ENCODE measurements around the gene NTN3.
A peak's percentile ranks its signal among the peaks of the same experiment; 100 is the strongest.
"Not testable (repeated sequence)": the region's sequence is repeated elsewhere in the genome, so short reads cannot be mapped to it uniquely, and the experiment has no call there.

NTN3 gene

DNA sequence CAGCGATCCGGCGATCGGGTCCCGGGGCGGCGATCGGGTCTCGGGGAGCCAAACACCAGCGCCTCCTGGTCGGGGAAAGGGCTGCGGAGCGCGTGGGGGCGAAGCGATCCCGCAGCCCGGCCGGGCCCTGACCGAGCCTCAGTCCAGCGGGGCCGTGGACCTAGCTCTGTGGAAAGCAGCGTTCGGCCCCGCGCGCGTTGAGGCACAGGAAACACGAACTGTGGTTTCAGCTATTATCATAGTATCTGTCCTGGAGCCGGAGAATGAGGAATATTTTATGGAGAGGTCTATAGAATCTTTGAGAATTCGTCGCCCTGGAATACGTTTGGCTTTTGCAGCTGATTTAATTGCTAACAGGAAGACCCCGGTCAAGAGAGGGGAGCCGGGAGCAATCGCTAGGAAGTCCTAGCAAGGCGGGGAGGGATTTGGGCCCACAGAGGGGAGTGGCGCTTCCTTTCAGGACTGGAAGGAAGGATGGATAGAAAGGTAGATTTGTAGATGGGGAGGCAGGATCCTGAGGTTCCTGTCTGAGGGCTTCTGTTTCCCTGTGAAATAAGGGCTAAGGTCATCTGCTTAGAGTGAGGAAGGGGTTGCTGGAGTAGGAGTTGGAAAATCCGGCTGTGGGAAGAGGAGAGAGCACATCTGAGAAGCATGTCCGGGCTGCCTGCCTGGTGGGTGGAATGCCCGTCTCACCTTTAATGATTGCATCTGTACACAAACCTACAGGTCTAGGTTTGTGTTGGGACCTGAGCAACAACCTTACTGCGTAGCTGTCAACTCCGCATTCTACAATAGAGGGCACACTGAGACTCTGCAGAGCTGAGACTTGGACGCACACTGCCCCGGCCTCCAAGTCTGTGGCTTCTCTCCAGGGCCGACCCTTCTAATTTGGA is 41.1 kb upstream of the NTN3 start:
- ATAC-seq (replicated peaks; ENCODE audit: extremely low read depth, poor library complexity, severe bottlenecking) = peak; percentile 3
- DNase-seq (ENCODE audit: low spot score in 2 of 2) = no peak
- H3K27ac Mint-ChIP-seq (ENCODE audit: low read depth) = peak overlapping the region; percentile 44

DNA sequence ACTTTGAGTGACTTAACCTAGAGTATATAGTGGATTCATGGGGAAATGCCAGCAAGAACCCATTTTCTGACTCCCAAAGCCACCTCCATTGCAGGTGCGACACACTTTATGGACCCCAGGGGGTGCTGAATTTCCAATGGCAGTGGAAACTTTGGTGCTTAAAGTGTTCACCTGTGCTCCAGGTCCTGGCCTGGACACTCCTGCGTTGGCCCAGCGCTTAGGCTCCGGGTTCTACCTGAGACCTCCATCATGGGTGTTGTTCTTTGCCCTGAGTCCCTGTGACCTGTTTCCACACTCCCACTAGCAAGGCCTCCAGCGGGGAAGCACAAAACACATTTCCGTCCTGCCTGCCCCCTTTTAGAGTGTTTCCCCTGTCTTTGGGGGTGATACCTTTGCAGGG is 38.8 kb upstream of the NTN3 start:
- Mint-ChIP-seq H3K27ac (ENCODE audit: low read depth) (no peak overlapping the region), H3K27me3 (no peaks in the 10 kb centered on the region), H3K4me3 (no peak overlapping the region), H3K9me3 (no peaks in the 10 kb centered on the region), H3K36me3 (ENCODE audit: insufficient read depth) (peaks cover 15% of the 10 kb centered on the region), H3K4me1 (peaks cover 22% of the 10 kb centered on the region)
- no peak for ATAC-seq (replicated peaks; ENCODE audit: extremely low read depth, poor library complexity, severe bottlenecking)
- no peak for DNase-seq (ENCODE audit: low spot score in 2 of 2)

More for the DNA sequence above, 41.1 kb upstream of the NTN3 start:
- peaks cover 14% of the 10 kb centered on the region for H3K36me3 Mint-ChIP-seq (ENCODE audit: insufficient read depth)
- H3K4me1 Mint-ChIP-seq = peaks cover 22% of the 10 kb centered on the region
- H3K4me3 Mint-ChIP-seq = peak overlapping the region; percentile 87
- no peaks in the 10 kb centered on the region for H3K9me3 Mint-ChIP-seq
- H3K27me3 Mint-ChIP-seq = no peaks in the 10 kb centered on the region

DNA sequence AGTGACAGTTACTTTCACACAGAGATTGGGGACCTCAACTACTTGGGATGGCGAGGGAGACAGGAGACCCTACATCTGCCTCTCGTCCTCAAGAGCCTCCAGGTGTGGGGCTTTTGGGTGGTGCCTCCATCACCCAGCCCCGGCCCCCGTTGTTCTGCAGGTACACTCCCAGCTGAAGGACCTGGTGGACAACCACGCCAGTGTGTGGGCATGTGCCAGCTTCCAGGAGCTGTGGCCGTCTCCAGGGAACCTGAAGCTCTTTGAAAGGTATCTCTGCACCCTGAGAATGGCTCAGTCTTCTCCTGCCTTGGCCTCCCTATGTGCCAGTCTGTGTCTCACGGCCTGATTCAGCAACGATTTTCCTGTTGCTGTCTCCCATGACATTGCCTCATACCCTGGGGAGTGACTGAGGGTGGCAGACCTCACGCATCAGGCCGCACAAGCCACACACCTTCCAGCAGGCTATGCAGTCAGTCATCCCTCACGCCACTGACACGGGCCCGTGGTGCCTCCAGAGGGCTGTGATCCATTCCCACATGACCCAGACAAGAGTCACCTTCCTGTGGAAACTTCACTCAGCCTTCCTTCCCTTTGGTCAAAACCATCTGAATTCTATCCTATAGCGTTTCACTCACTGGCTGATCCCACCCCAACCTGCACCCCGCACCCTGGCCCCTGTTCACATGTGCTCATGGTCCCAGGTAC is 38.1 kb upstream of the NTN3 start:
- H3K9me3 Mint-ChIP-seq = no peaks in the 10 kb centered on the region
- H3K4me1 Mint-ChIP-seq = peaks cover 16% of the 10 kb centered on the region
- no peaks in the 10 kb centered on the region for H3K27me3 Mint-ChIP-seq
- H3K4me3 Mint-ChIP-seq = no peak overlapping the region
- peaks cover 19% of the 10 kb centered on the region for H3K36me3 Mint-ChIP-seq (ENCODE audit: insufficient read depth)
- DNase-seq (ENCODE audit: low spot score in 2 of 2) (no peak), ATAC-seq (replicated peaks; ENCODE audit: extremely low read depth, poor library complexity, severe bottlenecking) (no peak)
- no peak overlapping the region for H3K27ac Mint-ChIP-seq (ENCODE audit: low read depth)

DNA sequence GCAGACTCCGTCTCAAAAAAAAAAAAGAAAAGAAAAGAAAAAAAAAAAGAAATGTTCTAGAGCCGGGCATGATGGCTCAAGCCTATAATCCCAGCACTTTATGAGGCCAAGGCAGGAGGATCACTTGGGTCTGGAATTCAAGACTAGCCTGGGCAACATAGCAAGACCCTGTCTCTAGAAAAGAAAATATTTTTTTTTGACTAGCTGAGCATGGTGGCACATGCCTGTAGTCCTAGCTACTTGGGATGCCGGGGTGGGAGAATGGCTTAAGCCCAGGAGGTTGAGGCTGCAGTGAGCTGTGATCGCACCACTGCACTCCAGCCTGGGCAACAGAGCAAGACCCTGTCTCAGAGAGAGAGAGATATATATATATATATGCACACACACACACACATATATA is 35.9 kb upstream of the NTN3 start:
- H3K27ac Mint-ChIP-seq (ENCODE audit: low read depth) = not testable (repeated sequence)

DNA sequence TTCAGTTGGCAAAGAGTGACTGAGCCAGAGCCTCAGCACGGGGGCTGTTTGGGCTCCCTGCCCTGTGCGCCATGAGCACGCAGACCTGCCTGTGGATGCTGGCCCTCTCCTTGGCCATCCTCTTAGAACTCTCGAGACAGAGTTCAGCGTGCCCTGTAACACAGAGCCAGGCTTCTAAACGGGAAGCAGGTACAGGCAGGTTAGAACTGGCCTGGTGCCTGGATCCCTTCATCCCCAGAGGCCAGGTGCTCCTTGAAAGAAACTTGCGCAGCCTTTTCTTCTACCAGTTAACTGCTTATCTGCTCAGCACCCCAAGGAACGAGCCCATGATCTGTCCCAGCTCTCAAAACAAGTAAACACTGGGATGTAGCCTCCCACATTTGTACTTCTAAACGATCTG is 35.0 kb upstream of the NTN3 start:
- H3K36me3 Mint-ChIP-seq (ENCODE audit: insufficient read depth) = peaks cover 19% of the 10 kb centered on the region
- H3K27ac Mint-ChIP-seq (ENCODE audit: low read depth) = no peak overlapping the region
- ATAC-seq (replicated peaks; ENCODE audit: extremely low read depth, poor library complexity, severe bottlenecking) = no peak
- no peaks in the 10 kb centered on the region for H3K9me3 Mint-ChIP-seq
- no peak for DNase-seq (ENCODE audit: low spot score in 2 of 2)
- no peaks in the 10 kb centered on the region for H3K4me1 Mint-ChIP-seq
- H3K27me3 Mint-ChIP-seq = no peaks in the 10 kb centered on the region
- H3K4me3 Mint-ChIP-seq = no peak overlapping the region

More for the DNA sequence above, 35.9 kb upstream of the NTN3 start:
- not testable (repeated sequence) for H3K4me1 Mint-ChIP-seq; ATAC-seq (replicated peaks; ENCODE audit: extremely low read depth, poor library complexity, severe bottlenecking); H3K27me3 Mint-ChIP-seq; H3K9me3 Mint-ChIP-seq; H3K4me3 Mint-ChIP-seq; DNase-seq (ENCODE audit: low spot score in 2 of 2)
- peaks cover 19% of the 10 kb centered on the region for H3K36me3 Mint-ChIP-seq (ENCODE audit: insufficient read depth)

DNA sequence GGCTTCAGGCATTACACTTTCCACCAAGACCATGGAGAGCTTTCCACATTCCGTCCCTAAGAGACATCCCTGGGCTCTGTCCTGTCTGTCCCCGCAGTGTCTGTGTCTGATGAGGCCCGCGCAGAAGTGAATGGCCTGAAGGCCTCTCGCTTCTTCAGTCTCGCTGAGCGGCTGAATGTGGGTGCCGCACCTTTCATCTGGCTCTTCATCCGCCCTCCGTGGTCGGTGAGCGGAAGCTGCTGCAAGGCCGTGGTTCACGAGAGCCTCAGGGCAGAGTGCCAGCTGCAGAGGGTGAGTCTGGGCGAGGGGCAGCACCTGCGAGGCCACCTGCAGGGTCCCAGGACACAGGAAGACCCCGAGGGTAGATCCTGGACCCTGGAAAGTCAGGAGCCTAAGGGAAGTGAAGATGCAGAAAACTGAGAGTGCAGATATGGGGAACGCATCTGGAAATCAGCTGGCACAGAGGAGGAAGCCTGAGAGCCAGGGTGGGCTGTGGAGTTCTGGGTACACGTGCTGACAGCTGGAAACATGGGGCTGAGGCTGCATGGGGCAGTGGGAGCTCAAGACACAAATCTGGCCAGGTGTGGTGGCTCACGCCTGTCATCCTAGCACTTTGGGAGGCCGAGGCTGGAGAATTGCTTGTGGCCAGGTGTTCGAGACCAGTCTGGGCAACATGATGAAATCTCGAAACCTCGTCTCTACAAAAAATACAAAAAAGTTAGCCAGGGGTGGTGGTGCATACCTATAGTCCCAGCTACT is 33.9 kb upstream of the NTN3 start:
- Mint-ChIP-seq H3K27me3 (no peaks in the 10 kb centered on the region), H3K4me1 (no peaks in the 10 kb centered on the region), H3K27ac (ENCODE audit: low read depth) (peak overlapping the region; percentile 29), H3K4me3 (no peak overlapping the region), H3K36me3 (ENCODE audit: insufficient read depth) (peaks cover 19% of the 10 kb centered on the region), H3K9me3 (no peaks in the 10 kb centered on the region)
- DNase-seq (ENCODE audit: low spot score in 2 of 2) (no peak), ATAC-seq (replicated peaks; ENCODE audit: extremely low read depth, poor library complexity, severe bottlenecking) (no peak)

DNA sequence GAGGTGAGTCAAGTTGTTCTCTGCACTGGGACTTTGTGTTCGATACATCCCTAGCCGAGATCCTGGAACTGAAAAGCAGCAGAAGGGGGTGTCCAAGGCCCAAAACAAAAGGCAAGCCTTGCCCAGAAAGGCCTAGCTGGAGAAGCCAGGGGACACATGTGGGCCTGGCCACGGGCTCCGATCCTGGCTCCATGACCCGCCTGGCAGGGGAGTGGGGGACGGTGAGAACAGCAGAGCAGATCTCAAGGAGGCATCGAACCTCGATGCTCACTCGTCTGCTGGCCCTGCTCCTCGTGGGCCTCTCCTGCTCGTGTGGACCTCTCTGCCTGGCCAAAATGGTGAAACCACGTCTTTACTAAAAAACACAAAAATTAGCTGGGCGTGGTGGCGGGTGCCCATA is 33.0 kb upstream of the NTN3 start:
- Mint-ChIP-seq H3K4me3 (no peak overlapping the region), H3K4me1 (no peaks in the 10 kb centered on the region), H3K36me3 (ENCODE audit: insufficient read depth) (peaks cover 18% of the 10 kb centered on the region), H3K27me3 (no peaks in the 10 kb centered on the region), H3K27ac (ENCODE audit: low read depth) (peak overlapping the region; percentile 29), H3K9me3 (no peaks in the 10 kb centered on the region)
- no peak for ATAC-seq (replicated peaks; ENCODE audit: extremely low read depth, poor library complexity, severe bottlenecking)
- DNase-seq (ENCODE audit: low spot score in 2 of 2) = no peak

DNA sequence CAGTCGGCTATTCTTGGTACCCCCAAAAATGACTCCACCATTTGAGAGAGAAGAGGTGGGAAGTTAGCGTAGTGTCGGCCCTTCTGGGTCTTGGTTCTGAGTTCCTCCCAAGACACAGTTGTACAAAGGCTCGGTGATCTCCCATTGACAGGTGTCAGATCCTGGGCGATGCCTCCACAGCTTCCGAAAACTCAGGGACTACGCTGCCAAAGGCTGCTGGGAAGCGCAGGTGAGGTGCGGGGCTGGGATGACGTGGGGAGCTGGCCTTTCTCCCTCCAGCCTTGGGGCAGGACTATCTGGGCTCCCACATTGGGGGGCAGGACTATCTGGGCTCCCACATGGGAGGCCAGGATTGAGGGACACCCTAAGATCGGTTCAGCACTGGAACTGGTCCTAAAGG is 31.5 kb upstream of the NTN3 start:
- Mint-ChIP-seq H3K27me3 (no peaks in the 10 kb centered on the region), H3K27ac (ENCODE audit: low read depth) (peak overlapping the region; percentile 56), H3K4me3 (no peak overlapping the region), H3K9me3 (no peaks in the 10 kb centered on the region), H3K36me3 (ENCODE audit: insufficient read depth) (peaks cover 19% of the 10 kb centered on the region), H3K4me1 (no peaks in the 10 kb centered on the region)
- ATAC-seq (replicated peaks; ENCODE audit: extremely low read depth, poor library complexity, severe bottlenecking) (no peak), DNase-seq (ENCODE audit: low spot score in 2 of 2) (no peak)

DNA sequence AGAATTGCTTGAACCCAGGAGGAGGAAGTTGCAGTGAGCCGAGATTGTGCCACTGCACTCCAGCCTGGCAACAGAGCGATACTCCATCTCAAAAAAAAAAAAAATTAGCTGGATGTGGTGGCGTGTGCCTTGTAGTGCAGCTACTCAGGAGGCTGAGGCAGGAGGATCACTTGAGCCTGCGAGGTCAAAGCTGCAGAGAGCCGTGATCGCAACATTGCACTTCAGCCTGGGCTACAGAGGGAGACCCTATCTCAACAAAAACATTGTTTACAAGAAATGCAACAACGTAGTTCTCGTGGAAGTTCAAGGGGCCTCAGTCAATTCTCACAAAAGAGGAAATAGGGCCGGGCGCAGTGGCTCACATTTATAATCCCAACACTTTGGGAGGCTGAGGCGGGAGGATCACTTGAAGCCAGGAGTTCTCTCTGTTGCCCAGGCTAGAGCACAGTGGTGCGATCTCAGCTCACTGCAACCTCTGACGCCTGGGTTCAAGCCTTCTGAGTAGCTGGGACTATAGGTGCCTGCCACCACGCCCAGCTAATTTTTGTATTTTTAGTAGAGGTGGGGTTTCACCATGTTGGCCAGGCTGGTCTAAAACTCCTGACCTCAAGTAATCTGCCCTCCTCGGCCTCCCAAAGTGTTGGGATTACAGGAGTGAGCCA is 29.8 kb upstream of the NTN3 start:
- ATAC-seq (replicated peaks; ENCODE audit: extremely low read depth, poor library complexity, severe bottlenecking) = not testable (repeated sequence)

DNA sequence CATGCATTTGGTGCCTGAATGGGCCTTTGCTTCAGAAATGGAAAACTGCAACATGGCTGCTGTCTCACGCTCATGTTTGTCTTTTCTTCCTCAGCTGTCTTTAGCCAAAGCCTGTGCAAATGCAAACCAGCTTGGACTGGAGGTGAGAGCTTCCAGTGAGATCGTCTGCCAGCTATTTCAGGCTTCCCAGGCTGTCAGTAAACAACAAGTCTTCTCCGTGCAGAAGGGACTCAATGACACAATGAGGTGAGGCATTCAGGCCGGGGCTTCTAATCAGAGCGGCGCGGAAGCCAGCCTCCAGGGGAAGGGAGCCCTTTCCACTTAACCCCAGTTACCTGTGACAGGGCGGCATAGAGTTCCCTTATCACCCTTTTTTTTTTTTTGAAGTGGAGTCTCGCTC is 27.5 kb upstream of the NTN3 start:
- no peaks in the 10 kb centered on the region for H3K27me3 Mint-ChIP-seq
- H3K4me1 Mint-ChIP-seq = no peaks in the 10 kb centered on the region
- H3K27ac Mint-ChIP-seq (ENCODE audit: low read depth) = no peak overlapping the region
- DNase-seq (ENCODE audit: low spot score in 2 of 2) (no peak), ATAC-seq (replicated peaks; ENCODE audit: extremely low read depth, poor library complexity, severe bottlenecking) (no peak)
- H3K4me3 Mint-ChIP-seq = no peak overlapping the region
- H3K36me3 Mint-ChIP-seq (ENCODE audit: insufficient read depth) = peaks cover 19% of the 10 kb centered on the region
- no peaks in the 10 kb centered on the region for H3K9me3 Mint-ChIP-seq

More for the DNA sequence above, 29.8 kb upstream of the NTN3 start:
- not testable (repeated sequence) for DNase-seq (ENCODE audit: low spot score in 2 of 2); H3K9me3 Mint-ChIP-seq; H3K27me3 Mint-ChIP-seq; H3K4me3 Mint-ChIP-seq; H3K27ac Mint-ChIP-seq (ENCODE audit: low read depth); H3K4me1 Mint-ChIP-seq
- peaks cover 27% of the 10 kb centered on the region for H3K36me3 Mint-ChIP-seq (ENCODE audit: insufficient read depth)

DNA sequence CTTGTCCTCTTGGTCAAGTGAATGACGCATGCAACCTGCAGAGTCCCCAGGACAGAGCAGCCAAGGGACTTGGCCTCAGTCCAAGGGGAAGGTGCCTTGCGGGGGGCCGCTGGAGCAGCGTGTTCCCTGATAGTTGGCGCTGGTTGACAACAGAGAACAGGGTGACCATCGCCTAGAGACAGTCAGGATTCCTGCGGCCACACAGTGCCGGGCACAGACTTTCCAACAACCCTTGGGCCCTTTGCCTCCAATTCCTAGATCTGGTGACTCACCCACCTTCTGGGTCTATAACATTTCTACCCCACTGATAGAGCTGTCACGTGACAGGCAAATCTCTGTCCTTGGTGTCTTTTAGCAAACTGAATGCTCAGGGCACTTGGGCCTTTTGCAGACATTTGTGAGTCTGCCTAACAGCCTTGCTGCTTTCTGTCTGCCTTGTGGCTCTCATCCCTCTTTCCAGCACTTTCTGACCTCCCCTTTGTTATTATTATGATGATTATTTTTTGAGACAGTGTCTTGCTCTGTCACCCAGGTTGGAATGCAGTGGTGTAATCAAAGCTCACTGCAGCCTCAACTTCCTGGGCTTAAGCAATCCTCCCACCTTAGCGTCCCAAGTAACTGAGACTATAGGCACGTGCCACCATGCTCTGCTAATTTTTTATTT is 23.0 kb upstream of the NTN3 start:
- H3K36me3 Mint-ChIP-seq (ENCODE audit: insufficient read depth) = peaks cover 24% of the 10 kb centered on the region
- no peaks in the 10 kb centered on the region for H3K9me3 Mint-ChIP-seq
- ATAC-seq (replicated peaks; ENCODE audit: extremely low read depth, poor library complexity, severe bottlenecking) (no peak), DNase-seq (ENCODE audit: low spot score in 2 of 2) (no peak)
- H3K4me3 Mint-ChIP-seq = no peak overlapping the region
- no peaks in the 10 kb centered on the region for H3K4me1 Mint-ChIP-seq
- H3K27me3 Mint-ChIP-seq = no peaks in the 10 kb centered on the region
- H3K27ac Mint-ChIP-seq (ENCODE audit: low read depth) = no peak overlapping the region

DNA sequence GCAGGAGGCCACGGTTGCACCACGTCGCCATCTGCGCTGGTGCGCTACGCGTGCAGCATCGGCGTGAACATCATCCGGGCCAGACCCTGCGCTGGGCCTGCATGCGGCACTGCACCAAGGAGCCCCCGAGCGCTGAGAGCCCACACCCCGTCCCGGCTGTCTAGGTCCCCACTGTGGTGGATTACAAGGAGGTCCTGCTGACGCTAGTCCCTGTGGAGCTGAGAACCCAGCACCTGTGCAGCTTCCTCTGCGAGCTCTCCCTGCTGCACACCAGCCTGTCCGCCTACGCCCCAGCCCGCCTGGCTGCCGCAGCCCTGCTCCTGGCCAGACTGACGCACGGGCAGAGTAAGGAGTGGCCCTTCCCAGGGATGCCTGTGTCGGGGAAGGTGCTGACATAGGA is 22.0 kb upstream of the NTN3 start:
- Mint-ChIP-seq H3K27me3 (no peaks in the 10 kb centered on the region), H3K4me1 (no peaks in the 10 kb centered on the region), H3K36me3 (ENCODE audit: insufficient read depth) (peaks cover 21% of the 10 kb centered on the region), H3K27ac (ENCODE audit: low read depth) (no peak overlapping the region), H3K4me3 (no peak overlapping the region), H3K9me3 (no peaks in the 10 kb centered on the region)
- ATAC-seq (replicated peaks; ENCODE audit: extremely low read depth, poor library complexity, severe bottlenecking) = no peak
- DNase-seq (ENCODE audit: low spot score in 2 of 2) = no peak

Measured in central memory CD8-positive, alpha-beta T cell (primary cell).